Upper lobe of left lung (tissue), 4 donors: ENCODE data around the gene HDAC7.

Experiments
- CTCF ChIP-seq, 6 experiments: fragments of 450-650 bp in 4 of 6; fragments of 200-600 bp in 2 of 6; sonication (generic) in 2 of 6; IDR thresholded peaks; one replicate each; pipeline ENCODE4 v1.5.1; 2016 to 2019; ENCODE audit warnings: antibody characterized with exemption in 6 of 6
- EP300 ChIP-seq, 4 donors: sonication (generic); formaldehyde crosslinking; IDR thresholded peaks; one replicate each; pipeline ENCODE4 v1.5.1; 2017; ENCODE audit warnings: antibody characterized with exemption in 4 of 4, control low read depth in 2 of 4
- POLR2A ChIP-seq, 4 donors: fragments of 450-650 bp; IDR thresholded peaks; one replicate each; pipeline ENCODE4 v1.5.1; 2016 to 2017; ENCODE audit warnings: antibody characterized with exemption in 4 of 4, mild to moderate bottlenecking in 2 of 4
- POLR2AphosphoS5 ChIP-seq, 2 donors: sonication (generic); formaldehyde crosslinking; IDR thresholded peaks; one replicate each; pipeline ENCODE4 v1.5.1; 2017; ENCODE audit warnings: antibody characterized with exemption in 2 of 2

DNA sequence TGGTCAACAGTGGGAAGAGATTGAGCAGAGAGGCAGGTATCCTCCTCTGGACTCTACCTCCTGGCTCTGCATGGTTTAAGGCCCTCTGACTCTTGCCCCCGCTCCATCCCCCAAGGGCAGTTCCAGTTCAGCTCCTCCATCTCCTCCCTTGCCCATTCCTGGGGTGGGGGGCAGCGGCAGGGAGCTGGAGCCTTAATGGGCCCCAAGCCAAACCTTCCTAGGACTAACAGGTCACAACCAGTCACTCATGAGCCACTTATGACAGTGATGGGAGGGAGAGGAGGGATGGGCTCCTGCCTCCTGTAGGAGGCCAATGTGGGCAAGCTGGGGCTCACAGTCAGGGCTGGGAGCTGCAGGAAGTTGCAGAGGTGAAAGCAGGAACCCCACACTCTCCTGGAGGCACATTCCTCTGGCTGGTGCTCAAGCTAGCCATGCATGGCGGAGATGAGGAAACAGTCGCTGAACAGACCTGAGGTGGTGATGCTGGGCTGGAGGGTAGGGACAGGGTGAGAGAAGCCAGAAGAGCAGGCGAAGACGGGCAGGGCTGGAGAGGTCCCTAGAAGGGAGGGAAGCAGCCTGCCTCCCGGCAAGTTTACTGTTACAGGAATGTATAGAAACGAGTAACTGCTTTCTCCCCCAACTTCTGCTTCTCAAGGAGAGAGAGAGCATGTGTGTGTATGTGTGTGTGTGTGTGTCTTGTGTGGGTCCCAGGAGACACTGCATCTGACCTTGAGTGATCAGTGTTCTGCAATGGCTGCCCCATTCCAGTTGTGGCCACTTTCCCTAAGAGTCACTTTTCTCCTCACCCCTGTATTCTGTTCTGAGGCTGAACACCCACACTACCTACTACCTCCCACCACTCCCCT is 56.0 kb downstream of the HDAC7 start:
- TF ChIP-seq CTCF (IDR thresholded peaks at IDR 0.05) (no peak), POLR2A (IDR thresholded peaks at IDR 0.05) (no peak), EP300 (IDR thresholded peaks at IDR 0.05) (no peak), POLR2AphosphoS5 (IDR thresholded peaks at IDR 0.05) (no peak)
